NCI-H1048 (cell line): ENCODE data around the gene TICRR.

Experiments used
- DNase-seq: peaks from one replicate; lab custom pipeline; 2025; lab: John Stamatoyannopoulos, UW

The TICRR gene

GRCh38 chr15:89654301-89654761, 79.1 kb downstream of the TICRR start:
- no peak for DNase-seq

DNA sequence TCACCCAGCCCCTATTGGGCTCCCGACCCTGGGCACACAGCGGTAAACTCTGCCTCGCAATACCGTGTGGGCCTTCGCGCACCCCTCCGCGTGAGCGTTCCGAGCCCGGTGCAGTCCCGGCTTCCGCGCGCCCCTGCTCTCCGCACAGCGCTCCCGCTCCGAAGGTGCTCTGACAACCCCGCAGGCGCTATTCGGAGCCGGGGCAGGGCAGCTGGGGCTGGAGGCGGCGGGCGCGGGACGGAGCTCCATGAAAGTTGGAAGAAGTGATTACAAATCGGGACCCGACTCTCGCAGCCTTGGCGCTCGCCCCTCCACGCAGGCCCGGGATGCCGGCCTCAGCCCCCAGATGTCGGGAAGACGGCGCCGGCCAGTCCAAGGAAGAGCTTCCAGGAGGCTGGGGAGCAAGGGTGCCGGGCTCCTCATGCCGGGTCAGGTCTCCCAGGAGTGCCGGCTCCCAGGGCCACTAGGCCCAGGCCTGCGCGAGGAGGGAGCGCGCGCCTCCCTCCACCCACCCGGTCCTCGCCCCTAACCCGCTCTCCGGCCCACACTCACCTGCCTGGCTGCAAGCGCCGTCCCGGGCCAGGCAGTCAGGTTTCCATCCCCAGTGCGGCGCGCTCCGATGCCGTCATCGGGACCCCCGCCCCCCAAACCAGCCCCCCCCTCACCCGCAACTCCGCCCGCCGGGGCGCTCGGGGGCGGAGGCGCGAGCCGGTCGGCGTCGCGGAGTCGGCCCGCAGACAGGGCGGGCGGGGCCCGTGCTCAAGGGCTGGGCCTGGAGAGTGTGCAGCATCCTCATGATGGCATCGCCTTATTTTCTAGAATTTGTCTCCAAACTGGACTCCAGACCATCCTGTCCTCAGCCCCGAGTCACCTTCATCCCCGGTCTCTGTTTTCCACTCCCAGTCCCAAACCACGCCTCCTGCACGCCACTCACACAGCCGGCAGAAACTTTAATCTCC, 79.9 kb downstream of the TICRR start, which contains the start of gene KIF7:
KIF7 (minus strand) TSS at position 621 of the 959 bp plus-strand sequence. CDS start 2,537 bp downstream, outside the sequence.
- DNase-seq = no peak

DNA sequence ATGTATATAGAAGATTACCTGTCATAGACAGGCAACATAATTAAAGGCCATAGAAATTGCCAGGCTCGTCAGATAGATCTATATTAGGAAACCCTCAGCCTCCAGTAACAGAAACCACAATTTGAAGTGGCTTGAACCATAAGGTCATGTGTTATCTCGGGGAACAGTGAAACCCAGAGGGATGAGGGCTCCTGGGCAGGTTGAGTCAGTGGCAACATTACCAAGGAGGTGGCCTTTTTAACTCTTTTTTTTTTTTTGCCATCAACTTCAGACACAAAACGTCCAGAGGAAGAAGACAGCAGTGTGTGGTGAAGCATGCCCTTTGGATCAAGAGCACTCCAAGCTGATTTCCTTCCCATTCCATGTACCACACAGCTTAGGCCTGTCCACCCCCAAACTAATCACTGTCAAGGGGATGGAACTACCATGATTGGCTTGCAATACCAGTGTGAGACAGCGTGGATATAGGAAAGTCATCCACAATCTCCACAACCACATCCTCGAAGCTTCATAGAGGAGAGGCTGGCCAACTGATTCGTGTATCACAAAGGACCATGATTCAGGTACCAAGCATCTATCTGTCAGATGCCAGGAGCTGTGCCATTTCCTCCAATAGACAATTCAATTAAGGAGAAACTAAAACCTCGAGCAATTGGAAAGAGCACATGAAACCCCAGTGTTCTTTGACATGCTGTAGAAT, 81.0 kb downstream of the TICRR start:
- no peak for DNase-seq

GRCh38 chr15:89657686-89658200, 82.5 kb downstream of the TICRR start:
- no peak for DNase-seq

- no peak for DNase-seq
Measured at GRCh38 chr15:89659295-89659694, 84.0 kb downstream of the TICRR start.

- DNase-seq = no peak
Measured at GRCh38 chr15:89660556-89660955, 85.3 kb downstream of the TICRR start.

GRCh38 chr15:89662893-89663626, 87.8 kb downstream of the TICRR start:
- no peak for DNase-seq

- no peak for DNase-seq
Measured at GRCh38 chr15:89664441-89665350, 89.4 kb downstream of the TICRR start.

GRCh38 chr15:89665449-89666181, 90.3 kb downstream of the TICRR start:
- DNase-seq = no peak

DNA sequence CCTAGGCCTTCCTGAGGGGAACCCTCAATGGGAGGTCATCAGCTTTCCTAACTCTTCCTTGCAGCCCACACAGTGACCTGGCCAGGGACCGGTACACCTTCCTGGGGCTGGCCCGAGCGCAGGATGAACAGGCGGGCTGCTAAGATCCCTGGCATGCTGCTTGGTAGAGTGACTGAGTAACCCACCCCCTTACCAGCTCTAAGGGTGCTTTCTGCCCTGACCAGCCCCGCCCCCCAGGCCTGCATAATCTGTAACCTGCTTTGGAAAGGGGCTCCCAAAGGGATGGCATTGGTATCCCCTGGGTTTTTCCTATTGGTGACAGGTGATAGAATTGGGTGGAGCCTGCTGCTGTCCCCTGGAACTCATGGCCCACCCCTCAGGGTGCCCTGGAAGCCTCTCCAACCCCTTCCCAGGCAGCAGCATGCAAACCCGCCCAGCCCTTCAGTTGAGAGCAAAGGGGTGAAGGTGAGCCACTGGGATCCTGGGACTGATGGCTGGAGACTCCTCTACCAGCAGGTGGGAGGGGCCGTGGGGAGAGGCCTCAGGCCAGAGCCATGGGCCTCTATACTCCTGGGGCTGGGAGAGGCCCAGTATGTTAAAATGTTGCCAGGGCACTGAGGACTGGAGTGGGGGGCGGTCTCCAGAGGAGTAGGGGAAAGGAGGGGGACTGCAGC, 91.1 kb downstream of the TICRR start:
- no peak for DNase-seq

DNA sequence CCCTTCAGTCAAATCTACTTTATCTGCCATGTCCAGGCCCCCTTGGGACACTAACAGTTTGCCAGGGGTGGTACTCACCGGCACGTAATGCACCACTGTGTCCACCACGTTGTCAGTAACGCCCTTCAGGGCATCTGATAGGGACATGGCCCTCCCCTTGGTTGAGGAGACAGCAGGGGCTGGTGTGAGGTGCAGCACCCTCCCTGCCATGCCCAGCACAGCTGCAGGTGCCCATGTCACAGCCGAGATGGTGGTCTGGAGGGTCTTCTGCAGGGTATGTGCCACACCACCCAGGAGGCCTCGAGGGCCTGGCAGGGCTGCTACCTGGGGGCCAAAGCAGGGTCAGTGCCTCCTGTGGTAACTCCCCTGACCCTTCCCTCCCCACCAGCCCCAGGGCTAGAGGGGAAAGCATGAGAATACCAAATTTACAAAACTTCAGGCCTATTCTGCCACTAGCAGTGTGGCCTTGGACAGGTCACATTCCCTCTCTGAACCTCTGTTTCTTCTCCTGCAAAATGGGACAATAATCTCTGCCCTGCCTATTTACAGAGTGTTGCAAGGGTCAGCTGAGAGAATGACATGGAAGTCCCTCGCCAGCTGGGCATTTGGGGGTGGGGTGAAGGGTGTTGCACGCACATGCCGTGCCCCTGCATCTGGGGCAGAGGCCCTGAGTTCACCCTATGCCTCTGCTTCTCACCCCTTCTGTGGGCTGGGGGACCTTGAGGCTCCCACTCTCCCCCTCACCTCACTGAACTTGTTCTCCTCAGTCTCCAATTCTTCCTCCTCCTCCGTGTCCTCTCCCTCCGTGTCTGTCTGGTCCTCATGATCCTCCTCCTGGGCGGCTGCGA, 91.8 kb downstream of the TICRR start:
- DNase-seq = no peak

GRCh38 chr15:89667706-89667960, 92.4 kb downstream of the TICRR start:
- no peak for DNase-seq

DNA sequence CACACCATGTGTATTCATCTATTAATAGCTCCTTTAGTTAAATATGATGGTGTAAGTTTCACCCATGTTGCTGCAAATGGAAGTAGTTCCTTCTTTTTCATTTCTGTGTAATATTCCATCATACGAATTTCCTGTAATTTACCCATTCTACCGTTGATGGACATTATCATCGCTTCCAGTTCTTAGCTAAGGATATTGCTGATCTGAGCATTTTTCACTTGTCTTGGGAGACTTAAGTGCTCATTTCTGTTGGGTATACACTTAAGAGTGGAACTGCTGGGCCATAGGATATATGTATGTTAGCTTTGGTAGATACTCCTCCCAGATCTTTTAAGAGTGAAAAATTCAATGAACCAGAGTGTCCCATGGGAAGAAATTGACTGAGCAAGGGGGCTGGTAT, 92.9 kb downstream of the TICRR start:
- no peak for DNase-seq

GRCh38 chr15:89669309-89669865, 94.1 kb downstream of the TICRR start:
- no peak for DNase-seq

DNA sequence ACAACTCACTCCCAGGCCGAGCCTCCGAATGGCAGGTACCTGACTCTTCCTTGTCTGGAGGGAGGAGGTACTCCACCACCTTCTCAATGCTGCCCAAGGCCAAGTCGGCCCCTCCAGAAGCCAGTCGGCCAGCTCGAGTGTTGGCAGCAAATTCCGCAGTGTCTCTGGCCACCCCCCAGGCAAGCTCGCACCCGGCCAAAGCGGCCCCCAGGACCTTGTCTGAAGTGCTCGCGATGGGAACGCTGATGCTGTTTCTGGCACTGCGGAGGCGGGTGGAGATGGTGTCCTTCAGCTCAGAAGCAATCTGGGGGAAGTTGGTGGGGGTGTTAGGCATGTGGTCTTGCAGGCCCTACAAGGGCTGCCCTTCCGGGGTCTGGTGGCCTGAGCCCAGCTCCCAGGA, 94.7 kb downstream of the TICRR start:
- no peak for DNase-seq

DNA sequence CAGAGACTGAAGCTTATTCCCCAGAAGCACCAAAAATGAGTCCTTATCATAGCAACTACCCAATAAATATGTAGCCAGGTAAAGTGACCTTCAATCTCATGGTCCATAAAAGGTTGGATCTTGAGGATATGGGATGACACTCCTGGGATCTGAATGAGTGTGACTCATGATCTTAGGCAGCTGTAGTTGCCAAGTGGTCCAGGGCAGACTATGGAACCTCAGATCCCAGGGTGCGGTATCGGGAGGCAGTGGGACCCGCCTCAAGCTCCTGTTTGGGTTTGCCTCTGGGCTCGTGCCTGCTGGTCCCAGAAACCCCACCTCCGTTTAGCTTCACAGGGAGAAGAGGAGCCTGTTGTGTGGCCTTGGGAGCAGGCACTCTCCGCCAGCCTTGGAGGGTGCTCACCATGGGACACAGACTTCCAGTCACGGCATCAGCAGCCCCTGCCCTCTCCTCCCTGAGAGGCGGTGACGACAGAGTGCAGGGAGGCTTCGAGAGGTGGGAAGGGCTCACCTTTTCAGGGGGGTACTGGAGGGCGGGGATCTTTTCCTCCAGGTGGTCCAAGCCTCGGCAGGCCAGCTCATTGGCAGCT, 95.8 kb downstream of the TICRR start:
- no peak for DNase-seq

- DNase-seq = no peak
Measured at GRCh38 chr15:89671687-89672086, 96.4 kb downstream of the TICRR start.
